ENCODE measurements around the gene TBC1D25.

GRCh38 chrX:48560681-48561080, 21.2 kb downstream of the TBC1D25 start:
- TF ChIP-seq POLR2AphosphoS5 (IDR thresholded peaks at IDR 0.05) (no peak), CTCF (IDR thresholded peaks at IDR 0.05) (no peak), EP300 (IDR thresholded peaks at IDR 0.05; ENCODE audit: low read depth) (no peak)

All from transverse colon (tissue), 4 donors.